Measurements from ENCODE around the gene ERBB2. TPM values are rescaled to one million over a fixed set of nuclear protein-coding genes. Genes with fewer than 3 reads are reported as not detected.

Gene ERBB2
- total and polyA plus RNA-seq, 2 of the 8 experiments (the other 6 are each of a cell fraction or from before 2014, with no cell fraction given), result 183 to 394 TPM

GRCh38 chr17:39711851-39712250, 12.0 kb downstream of the ERBB2 start:
- H3K9ac ChIP-seq (replicated peaks in 1 of 4; ENCODE audit: extremely low read depth in 1 of 4, low read depth in 3 of 4, low read length in 3 of 4), result no peak overlapping the region
- H4K91ac ChIP-seq (replicated peaks; ENCODE audit: insufficient read length, low read length), result no peak overlapping the region
- no peak overlapping the region for H3K14ac ChIP-seq (ENCODE audit: insufficient read length)
- H3K27ac ChIP-seq (ENCODE audit: low read depth, low read length), result no peak overlapping the region
- H2BK120ac ChIP-seq (replicated peaks; ENCODE audit: low read depth, low read length), result no peak overlapping the region
- no peak overlapping the region for H4K5ac ChIP-seq (ENCODE audit: insufficient read length, low read depth, low read length)
- H3K27me3 ChIP-seq (replicated peaks in 1 of 4; ENCODE audit: control insufficient read depth in 3 of 4, extremely low read depth in 1 of 4, insufficient read depth in 3 of 4, low read length in 3 of 4), result no peaks in the 10 kb centered on the region
- no peak overlapping the region for H2BK12ac ChIP-seq (ENCODE audit: low read depth, low read length)
- no peak overlapping the region for H2AK5ac ChIP-seq (ENCODE audit: low read depth, low read length)
- H4K8ac ChIP-seq (ENCODE audit: extremely low read depth, insufficient read depth, low read length), result no peak overlapping the region
- H2AFZ ChIP-seq (ENCODE audit: low read length), result no peak overlapping the region
- peaks cover 0 to 35% of the 10 kb centered on the region in 2 experiments; a peak in 2 of 4 replicates for H3K79me2 ChIP-seq (ENCODE audit: control insufficient read depth in 1 of 2, insufficient read depth in 2 of 2, low read length in 2 of 2)
- no peak overlapping the region for H2BK5ac ChIP-seq (ENCODE audit: low read depth, low read length)
- H2BK20ac ChIP-seq (ENCODE audit: low read length), result no peak overlapping the region
- no peak overlapping the region for H3K4ac ChIP-seq (replicated peaks; ENCODE audit: insufficient read length, low read depth, low read length)
- WGBS, 2 experiments (ENCODE audit: extremely low coverage in 1 of 2, insufficient coverage in 1 of 2, insufficient read length in 1 of 2, insufficient replicate concordance in 2 of 2, low coverage in 1 of 2, low lambda C conversion rate in 2 of 2, missing lambda C conversion rate in 1 of 2), result 94% methylated on average over 10 of the region's 10 CpGs; no CpG with 5 or more reads in 1 of the 2 experiments
- H3K56ac ChIP-seq (replicated peaks; ENCODE audit: insufficient read length, low read depth, low read length), result no peak overlapping the region
- H3K4me3 ChIP-seq (ENCODE audit: extremely low read depth in 1 of 4, insufficient read depth in 2 of 4, low read depth in 3 of 4, low read length in 4 of 4), result no peak overlapping the region
- ChIA-PET CTCF (ENCODE audit: partially characterized antibody) (interaction anchor here (0.9 to 52.4 kb wide), 3 partner anchors 18 to 78 kb away, joined by 3 to 1885 read pairs (median 5); partner anchors contain the start of genes PNMT, PPP1R1B and STARD3), POLR2A (ENCODE audit: partially characterized antibody) (interaction anchor here (0.9 to 4.0 kb wide), 3 partner anchors 18 to 330 kb away, joined by 3 to 19 read pairs (median 6); partner anchors contain the start of genes MIEN1 and PGAP3)
- peaks cover 22 to 30% of the 10 kb centered on the region in 2 experiments for H4K20me1 ChIP-seq (replicated peaks in 1 of 2; ENCODE audit: control insufficient read depth in 1 of 2, insufficient read depth in 2 of 2, low read length in 2 of 2)
- no peak overlapping the region for H3K18ac ChIP-seq (ENCODE audit: extremely low read depth, low read length)
- no peak for DNase-seq (ENCODE audit: low read depth in 1 of 2, low spot score in 2 of 2)
- no peak overlapping the region for H2BK15ac ChIP-seq (ENCODE audit: low read length)
- no peak for FAIRE-seq
- H3K4me2 ChIP-seq (ENCODE audit: insufficient read depth in 1 of 2, low read depth in 2 of 2, low read length in 2 of 2), result no peak overlapping the region
- H3K23me2 ChIP-seq (ENCODE audit: low read depth, low read length), result no peaks in the 10 kb centered on the region
- no peaks in the 10 kb centered on the region for H3K9me3 ChIP-seq (ENCODE audit: insufficient read depth in 2 of 2, low read depth in 1 of 2, low read length in 1 of 2)
- H3K23ac ChIP-seq (ENCODE audit: insufficient read length), result no peak overlapping the region
- no peaks in the 10 kb centered on the region; a peak in 2 of 7 replicates for H3K4me1 ChIP-seq (replicated peaks in 1 of 4; ENCODE audit: control insufficient read depth in 3 of 4, insufficient read depth in 4 of 4, low read length in 3 of 4)
- H3K36me3 ChIP-seq (ENCODE audit: control insufficient read depth in 2 of 4, insufficient read depth in 4 of 4, low read length in 3 of 4), result peaks cover 41 to 93% (median 76%) of the 10 kb centered on the region in 4 experiments
- peaks cover 4% of the 10 kb centered on the region for H3K79me1 ChIP-seq (ENCODE audit: low read depth, low read length)
- no peak for TF ChIP-seq RXRA (IDR thresholded peaks at IDR 0.05; ENCODE audit: insufficient read depth, low read depth, low read length)
- TF ChIP-seq ZNF274 (IDR thresholded peaks at IDR 0.05; ENCODE audit: borderline replicate concordance, extremely low read depth, low read length), result no peak
- TF ChIP-seq SP1 (IDR thresholded peaks at IDR 0.05; ENCODE audit: low read depth, low read length), result no peak
- TF ChIP-seq PHF8 (conservative IDR thresholded peaks at IDR 0.05; ENCODE audit: low read depth, low read length), result no peak
- no peak for TF ChIP-seq BRCA1 (IDR thresholded peaks at IDR 0.05; ENCODE audit: low read depth, low read length)
- no peak for TF ChIP-seq SP4 (IDR thresholded peaks at IDR 0.05; ENCODE audit: low read length)
- no peak for TF ChIP-seq USF2 (IDR thresholded peaks at IDR 0.05; ENCODE audit: low read length)
- TF ChIP-seq SRF (IDR thresholded peaks at IDR 0.05; ENCODE audit: low read depth, low read length), result no peak
- no peak for TF ChIP-seq TEAD4 (IDR thresholded peaks at IDR 0.05; ENCODE audit: low read depth, low read length)
- no peak for TF ChIP-seq KDM1A (IDR thresholded peaks at IDR 0.05; ENCODE audit: borderline replicate concordance, low read length)
- TF ChIP-seq MAX (IDR thresholded peaks at IDR 0.05), result no peak
- TF ChIP-seq FOSL1 (IDR thresholded peaks at IDR 0.05; ENCODE audit: insufficient read depth, low read depth, low read length), result no peak
- no peak for TF ChIP-seq E2F6 (IDR thresholded peaks at IDR 0.05)
